Activated CD4-positive, alpha-beta T cell treated with anti-CD3 and anti-CD28 coated beads, Interleukin-2, amount 50 U/mL, for 24 hours (primary cell): Measurements from ENCODE around the gene INTS14.

Experiments
- DNase-seq, 2 donors: peaks; one replicate each; pipeline ENCODE4 v3.0.0-alpha.2; 2020; ENCODE audit warnings: low read depth in 1 of 2, low spot score in 1 of 2

Gene INTS14

DNA sequence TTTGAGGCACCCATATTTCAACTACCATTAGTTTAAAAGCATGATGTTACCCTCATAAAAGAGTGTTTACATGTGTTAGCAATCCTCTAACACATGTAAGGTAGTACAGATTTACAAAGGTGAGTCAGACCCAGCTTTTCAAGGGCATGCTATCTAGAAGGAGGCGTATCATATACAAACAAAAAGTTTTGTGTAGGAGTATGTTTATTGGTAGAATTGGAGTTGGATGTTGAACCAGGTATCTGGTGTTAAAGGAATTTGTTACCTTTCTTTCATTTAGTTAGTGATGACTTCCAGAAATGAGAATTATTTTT, 78.2 kb downstream of the INTS14 start:
- no peak for DNase-seq

DNA sequence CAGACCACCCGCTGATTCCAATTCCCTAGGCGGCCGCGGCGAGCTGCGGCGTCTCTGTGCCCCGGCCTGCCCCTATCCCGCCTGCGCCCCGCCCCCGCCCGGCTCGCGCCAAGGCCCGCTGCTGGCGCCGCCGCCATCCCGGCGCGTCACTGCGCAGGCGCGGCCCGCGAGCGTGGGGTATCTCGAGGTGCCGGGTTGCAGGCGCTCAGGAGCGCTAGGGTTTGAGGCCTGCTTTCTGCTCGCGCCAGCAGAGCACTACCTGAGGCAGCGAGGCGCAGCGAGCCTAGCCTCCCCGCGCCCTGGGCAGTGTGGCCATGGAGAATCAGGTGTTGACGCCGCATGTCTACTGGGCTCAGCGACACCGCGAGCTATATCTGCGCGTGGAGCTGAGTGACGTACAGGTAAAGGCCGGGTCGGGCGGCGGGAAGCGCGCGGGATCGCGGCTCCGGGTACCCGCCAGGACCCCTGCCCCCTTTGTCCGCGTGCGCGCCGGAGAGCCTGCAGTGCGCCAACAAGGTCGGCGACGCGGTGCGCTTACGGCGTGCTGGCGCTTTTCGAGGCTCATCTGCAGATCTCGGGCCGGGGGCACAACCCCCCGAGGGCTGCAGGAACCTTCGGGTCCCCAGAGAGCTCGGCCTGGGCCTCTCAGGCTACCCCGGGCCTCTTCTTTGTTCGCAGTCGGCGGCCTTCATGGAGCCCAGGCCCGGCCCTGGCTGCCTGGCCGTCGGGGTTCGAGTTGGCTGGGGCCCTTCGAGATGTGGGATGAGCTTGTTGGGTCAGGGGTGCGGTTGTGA, 80.4 kb downstream of the INTS14 start, which contains the start of gene HACD3:
HACD3 (plus strand) TSS at position 146 of the 794 bp plus-strand sequence; CDS start at position 315, 169 bp downstream.
- DNase-seq, result peak; percentile 79 to 81

DNA sequence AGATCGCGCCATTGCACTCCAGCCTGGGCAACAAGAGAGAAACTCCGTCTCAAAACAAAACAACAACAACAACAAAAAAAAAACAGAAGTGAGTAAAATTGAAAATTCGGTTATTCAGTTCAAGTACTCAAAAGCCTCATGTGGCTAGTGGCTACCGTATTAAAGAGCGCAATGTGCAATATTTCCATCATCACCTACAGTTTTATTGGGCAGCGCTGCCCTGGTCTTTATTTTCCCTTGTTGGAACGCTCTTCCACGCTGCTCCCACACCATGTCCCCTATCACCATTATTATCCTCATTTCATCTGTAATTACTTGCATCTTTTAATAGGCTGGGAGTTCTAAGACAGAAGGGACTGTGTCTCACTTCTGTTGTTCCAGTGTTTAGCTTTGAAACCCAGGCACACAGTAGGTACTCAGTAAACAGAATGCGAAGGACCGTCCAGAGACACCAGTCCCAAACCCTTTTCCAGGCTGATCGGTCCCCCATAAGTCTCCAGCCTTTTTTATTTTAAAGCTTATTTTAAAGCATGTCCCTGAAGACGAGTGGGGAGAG, 81.1 kb downstream of the INTS14 start:
- DNase-seq, result no peak
